Measurements from ENCODE around the gene SLC25A21.

DNA sequence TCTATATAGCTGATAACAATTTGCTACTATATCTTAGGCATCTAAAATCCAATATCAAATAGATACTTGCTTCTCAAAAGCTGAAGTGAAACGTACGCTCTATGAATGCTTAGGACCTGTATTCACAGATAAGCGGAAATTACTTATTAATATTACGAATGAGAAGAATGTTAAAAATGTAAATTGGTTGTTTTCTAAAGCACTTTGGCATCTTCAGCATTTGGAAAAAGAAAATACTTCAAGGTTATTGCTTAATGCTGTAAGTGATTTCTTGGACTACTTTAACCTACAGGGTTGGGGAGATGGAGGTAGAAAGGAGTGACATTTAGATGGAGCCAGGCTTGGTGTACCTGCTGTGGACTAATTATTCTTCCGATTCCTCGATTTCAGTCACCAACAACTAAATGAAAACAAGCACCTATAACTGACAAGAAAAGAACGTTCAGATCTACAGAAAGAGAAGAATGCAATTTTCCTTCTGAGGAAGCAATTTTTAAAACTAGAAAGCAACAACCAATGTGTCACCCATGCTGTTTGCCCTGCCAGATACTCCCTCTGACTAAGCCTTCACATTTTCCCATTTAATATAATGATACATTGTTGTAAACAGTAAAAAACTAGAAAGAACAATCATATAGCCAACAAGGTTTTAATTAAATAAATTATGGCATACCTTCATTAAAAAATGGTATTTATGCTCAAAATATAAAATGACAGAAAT is 49.3 kb downstream of the SLC25A21 start:
- TF ChIP-seq, protein P1, sequence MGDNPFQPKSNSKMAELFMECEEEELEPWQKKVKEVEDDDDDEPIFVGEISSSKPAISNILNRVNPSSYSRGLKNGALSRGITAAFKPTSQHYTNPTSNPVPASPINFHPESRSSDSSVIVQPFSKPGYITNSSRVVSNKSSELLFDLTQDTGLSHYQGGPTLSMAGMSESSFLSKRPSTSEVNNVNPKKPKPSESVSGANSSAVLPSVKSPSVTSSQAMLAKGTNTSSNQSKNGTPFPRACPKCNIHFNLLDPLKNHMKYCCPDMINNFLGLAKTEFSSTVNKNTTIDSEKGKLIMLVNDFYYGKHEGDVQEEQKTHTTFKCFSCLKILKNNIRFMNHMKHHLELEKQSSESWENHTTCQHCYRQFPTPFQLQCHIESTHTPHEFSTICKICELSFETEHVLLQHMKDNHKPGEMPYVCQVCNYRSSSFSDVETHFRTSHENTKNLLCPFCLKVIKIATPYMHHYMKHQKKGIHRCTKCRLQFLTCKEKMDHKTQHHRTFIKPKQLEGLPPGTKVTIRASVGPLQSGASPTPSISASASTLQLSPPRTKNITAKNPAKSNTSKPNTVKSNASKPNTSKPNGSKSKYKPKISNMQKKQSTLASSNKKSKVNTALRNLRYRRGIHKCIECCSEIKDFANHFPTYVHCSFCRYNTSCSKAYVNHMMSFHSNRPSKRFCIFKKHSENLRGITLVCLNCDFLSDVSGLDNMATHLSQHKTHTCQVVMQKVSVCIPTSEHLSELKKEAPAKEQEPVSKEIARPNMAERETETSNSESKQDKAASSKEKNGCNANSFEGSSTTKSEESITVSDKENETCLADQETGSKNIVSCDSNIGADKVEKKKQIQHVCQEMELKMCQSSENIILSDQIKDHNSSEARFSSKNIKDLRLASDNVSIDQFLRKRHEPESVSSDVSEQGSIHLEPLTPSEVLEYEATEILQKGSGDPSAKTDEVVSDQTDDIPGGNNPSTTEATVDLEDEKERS (CRISPR knock-in tag; IDR thresholded peaks at IDR 0.05), result no peak
- TF ChIP-seq IRF1 (CRISPR knock-in tag; IDR thresholded peaks at IDR 0.05; ENCODE audit: low read depth) (no peak), ZHX1 (CRISPR knock-in tag; IDR thresholded peaks at IDR 0.05; ENCODE audit: low read depth) (no peak), CAMTA2 (CRISPR knock-in tag; IDR thresholded peaks at IDR 0.05; ENCODE audit: borderline replicate concordance) (no peak), POLR2AphosphoS5 (IDR thresholded peaks at IDR 0.05; ENCODE audit: low read depth, low read length) (no peak), MYC (CRISPR knock-in tag; IDR thresholded peaks at IDR 0.05; ENCODE audit: borderline replicate concordance) (no peak), ZFP36 (IDR thresholded peaks at IDR 0.05; ENCODE audit: borderline replicate concordance, low read depth, low read length, partially characterized antibody) (no peak), MTA3 (CRISPR knock-in tag; IDR thresholded peaks at IDR 0.05) (no peak), THRA (CRISPR knock-in tag; IDR thresholded peaks at IDR 0.05; ENCODE audit: borderline replicate concordance) (no peak), RFX5 (IDR thresholded peaks at IDR 0.05; ENCODE audit: low read depth, low read length) (no peak), PHF21A (CRISPR knock-in tag; IDR thresholded peaks at IDR 0.05) (no peak), ZNF558 (CRISPR knock-in tag; IDR thresholded peaks at IDR 0.05; ENCODE audit: borderline replicate concordance) (no peak)
